Bone marrow (tissue), 2 donors: Measurements from ENCODE around the gene GXYLT2.
A peak's percentile ranks its signal among the peaks of the same experiment; 100 is the strongest.

Experiments
- DNase-seq, 2 donors: peaks; one replicate each; lab custom pipeline; 2025; lab: John Stamatoyannopoulos, UW

GXYLT2 gene

GRCh38 chr3:72932416-72932815 is 44.6 kb downstream of the GXYLT2 start:
- no peak for DNase-seq

- peak in 1 of 2 donors; percentile 32 for DNase-seq
Measured at GRCh38 chr3:72938471-72939265, 50.8 kb downstream of the GXYLT2 start.

- DNase-seq, result no peak
Measured at GRCh38 chr3:72941245-72941644, 53.4 kb downstream of the GXYLT2 start.

- no peak for DNase-seq
Measured at GRCh38 chr3:72942427-72942826, 54.6 kb downstream of the GXYLT2 start.

GRCh38 chr3:72944696-72945095 is 56.9 kb downstream of the GXYLT2 start:
- DNase-seq, result no peak

GRCh38 chr3:72947715-72948490 is 60.1 kb downstream of the GXYLT2 start:
- DNase-seq, result no peak

GRCh38 chr3:72949016-72949415 is 61.2 kb downstream of the GXYLT2 start:
- DNase-seq, result no peak

GRCh38 chr3:72950372-72950771 is 62.5 kb downstream of the GXYLT2 start:
- DNase-seq, result no peak

GRCh38 chr3:72950801-72951200 is 63.0 kb downstream of the GXYLT2 start:
- DNase-seq, result no peak

GRCh38 chr3:72951259-72951722 is 63.4 kb downstream of the GXYLT2 start:
- DNase-seq, result no peak

GRCh38 chr3:72953325-72953956 is 65.6 kb downstream of the GXYLT2 start:
- no peak for DNase-seq

- DNase-seq, result no peak
Measured at GRCh38 chr3:72957297-72957696, 69.5 kb downstream of the GXYLT2 start.

GRCh38 chr3:72959336-72959735 is 71.5 kb downstream of the GXYLT2 start:
- DNase-seq, result no peak

- no peak for DNase-seq
Measured at GRCh38 chr3:72960812-72961518, 73.1 kb downstream of the GXYLT2 start.

GRCh38 chr3:72961752-72962151 is 73.9 kb downstream of the GXYLT2 start:
- DNase-seq, result no peak

GRCh38 chr3:72962317-72962716 is 74.5 kb downstream of the GXYLT2 start:
- no peak for DNase-seq

- DNase-seq, result no peak
Measured at GRCh38 chr3:72964633-72965032, 76.8 kb downstream of the GXYLT2 start.

GRCh38 chr3:72968266-72968664 is 80.4 kb downstream of the GXYLT2 start:
- DNase-seq, result no peak

GRCh38 chr3:72969766-72970165 is 81.9 kb downstream of the GXYLT2 start:
- no peak for DNase-seq

- no peak for DNase-seq
Measured at GRCh38 chr3:72970942-72971341, 83.1 kb downstream of the GXYLT2 start.

GRCh38 chr3:72972706-72973030 is 84.8 kb downstream of the GXYLT2 start:
- DNase-seq, result no peak

- no peak for DNase-seq
Measured at GRCh38 chr3:72973031-72973723, 85.3 kb downstream of the GXYLT2 start.
